HG02571 (cell line): Measurements from ENCODE around the gene GRIK4.
"Not testable (repeated sequence)": the region's sequence is repeated elsewhere in the genome, so short reads cannot be mapped to it uniquely, and the experiment has no call there.

Experiments
- ATAC-seq: cut with Tn5 transposase; IDR thresholded peaks from one replicate; pipeline ENCODE4 v1.9.1; 2021; ENCODE audit warnings: mild to moderate bottlenecking, moderate library complexity; ENCODE audit not compliant: unreplicated experiment

GRIK4 gene

DNA sequence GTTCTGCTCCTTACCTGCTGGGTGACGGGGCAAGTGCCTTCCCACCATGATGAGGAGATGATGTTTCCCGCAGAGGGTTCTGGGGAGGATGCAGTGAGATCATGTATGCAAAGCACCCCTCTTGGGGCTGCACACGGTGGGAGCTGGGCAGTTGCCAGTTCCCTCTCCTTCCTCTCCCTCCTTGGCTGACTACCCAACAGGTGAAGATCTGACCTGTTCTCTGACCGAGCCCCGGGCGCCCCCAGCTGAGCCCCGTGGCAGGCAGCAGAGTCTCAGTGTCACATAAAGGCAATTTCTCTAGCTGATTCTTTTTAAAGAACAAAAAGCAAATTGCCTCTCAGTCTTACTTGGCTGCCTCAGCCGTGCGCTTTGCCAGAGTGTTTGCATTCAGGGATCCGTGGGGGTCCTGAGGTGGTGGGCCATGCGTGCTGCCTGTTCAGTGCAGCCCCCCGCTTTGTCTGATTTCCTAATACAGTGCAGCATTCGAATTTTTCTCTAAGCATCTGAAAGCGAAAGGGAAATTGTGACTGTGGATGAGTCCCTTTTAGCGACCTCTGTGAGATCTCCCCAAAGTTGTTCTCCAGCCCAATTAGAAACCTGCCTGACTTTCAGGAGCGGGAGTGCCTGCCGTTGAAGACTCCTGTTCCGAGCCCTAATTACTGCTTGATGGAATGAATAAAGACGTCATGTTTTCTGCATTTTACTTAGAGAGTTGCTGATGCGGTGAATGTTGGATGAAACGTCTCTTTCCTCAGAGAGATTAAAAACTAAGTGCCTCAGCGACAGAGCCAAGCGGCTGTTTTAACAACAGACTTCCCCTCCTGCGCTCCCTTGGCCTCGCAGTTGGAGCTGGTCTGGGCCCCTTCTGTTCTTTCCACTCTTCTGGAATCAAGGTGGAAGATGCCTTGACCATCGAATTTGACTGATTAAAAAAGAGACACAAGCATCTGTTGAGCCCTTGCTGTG, 86.0 kb downstream of the GRIK4 start:
- ATAC-seq, result no peak

DNA sequence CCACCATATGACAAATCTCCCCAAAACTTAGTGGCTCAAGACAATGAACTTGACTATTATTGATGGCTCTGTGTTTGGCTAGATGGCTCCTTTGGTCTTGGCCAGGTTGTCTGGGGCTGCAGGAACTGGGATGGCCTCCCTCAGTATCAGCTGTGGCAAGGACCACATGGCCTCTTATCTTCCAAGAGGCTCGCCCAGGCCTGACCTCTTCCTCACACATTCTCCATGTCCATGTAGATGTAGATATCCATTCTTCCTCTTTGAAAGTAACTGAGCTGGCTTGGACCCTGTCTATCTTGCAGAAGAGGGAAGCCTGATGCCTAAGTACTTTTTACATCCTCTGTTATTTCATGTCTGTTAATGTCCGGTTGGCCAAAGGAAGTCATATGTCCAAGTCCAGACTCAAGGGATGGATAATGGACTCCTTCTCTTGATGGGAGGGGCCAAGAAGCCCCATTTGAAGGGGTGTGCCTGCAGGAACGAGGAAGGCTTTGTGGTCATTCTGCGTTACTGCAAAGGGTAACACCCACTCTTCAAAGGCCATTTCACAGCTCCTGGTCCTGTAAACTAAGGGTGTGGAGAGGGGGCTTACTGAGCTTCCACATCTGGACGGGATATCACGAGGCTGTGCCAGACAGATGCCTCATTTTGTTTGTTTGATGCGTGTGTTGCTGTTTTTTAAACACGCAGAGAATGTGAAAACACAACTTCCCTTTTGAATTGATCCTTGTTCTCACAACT, 87.1 kb downstream of the GRIK4 start:
- ATAC-seq, result no peak

DNA sequence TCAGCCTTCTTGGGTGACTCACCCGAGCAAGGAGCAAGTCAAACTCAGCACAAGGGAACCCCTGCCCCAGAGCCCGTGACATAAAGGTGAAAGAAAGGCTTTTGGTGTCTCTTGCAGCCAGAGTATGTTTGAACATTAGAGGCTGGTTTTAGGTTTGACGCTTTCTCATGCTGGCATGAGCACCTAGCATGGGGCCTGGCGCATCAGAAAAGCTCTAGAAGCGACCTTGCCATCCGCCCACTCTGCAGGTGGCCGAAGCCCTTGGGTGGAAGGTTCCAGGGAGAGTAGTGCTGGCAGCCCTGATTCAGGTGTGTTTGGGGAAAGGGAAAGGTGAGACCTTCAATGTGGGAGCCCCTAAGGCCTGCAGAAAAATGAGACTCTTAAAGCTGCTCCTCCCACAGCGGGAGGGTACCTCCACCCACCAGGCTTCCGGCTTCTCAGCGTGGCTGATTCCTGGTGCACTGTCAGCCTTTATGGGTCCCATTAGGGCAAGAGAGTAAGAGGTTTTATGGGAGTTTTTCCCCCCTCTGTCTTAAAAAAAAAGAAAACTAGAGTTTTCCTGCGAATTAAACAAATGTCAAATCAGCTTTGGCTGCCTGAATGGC, 88.4 kb downstream of the GRIK4 start:
- no peak for ATAC-seq

DNA sequence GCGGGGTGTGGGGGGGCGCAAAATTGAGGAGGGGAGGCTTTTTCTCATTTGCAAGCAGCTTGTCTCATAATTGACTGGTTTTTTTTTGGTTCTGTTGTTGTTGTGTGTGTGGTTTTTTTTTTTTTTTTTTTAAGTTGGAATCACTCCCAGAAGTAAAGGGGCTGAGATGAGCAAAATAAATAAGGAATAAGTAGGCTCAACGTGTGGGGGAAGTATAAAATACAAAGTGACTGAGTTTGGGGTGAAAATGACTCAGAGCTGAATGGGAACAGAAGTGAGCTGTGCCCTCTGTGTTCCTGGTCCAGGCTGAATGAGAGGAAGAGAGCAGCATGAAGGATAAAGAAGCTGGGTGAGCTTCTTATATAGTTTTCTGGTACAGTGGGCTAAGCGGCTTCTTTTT, 90.0 kb downstream of the GRIK4 start:
- no peak for ATAC-seq

DNA sequence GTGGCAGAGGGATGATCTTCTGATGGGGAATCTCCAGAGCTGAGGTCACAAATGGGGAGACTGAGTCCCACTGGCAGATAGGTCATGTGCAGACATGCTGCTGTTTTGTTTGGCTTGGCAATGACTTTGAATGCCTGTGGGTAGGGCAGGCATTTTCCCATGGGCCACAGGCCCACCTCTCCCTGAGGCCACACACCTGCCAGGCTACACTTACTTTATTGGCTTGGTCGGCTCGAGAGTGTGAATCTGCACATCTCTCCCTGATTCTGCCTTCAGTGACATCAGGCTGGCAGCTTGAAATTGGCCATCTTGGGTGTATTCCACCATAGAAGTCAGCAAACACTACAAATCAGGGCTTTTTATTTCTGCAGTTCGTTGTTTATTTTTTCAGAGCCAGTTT, 91.5 kb downstream of the GRIK4 start:
- no peak for ATAC-seq

DNA sequence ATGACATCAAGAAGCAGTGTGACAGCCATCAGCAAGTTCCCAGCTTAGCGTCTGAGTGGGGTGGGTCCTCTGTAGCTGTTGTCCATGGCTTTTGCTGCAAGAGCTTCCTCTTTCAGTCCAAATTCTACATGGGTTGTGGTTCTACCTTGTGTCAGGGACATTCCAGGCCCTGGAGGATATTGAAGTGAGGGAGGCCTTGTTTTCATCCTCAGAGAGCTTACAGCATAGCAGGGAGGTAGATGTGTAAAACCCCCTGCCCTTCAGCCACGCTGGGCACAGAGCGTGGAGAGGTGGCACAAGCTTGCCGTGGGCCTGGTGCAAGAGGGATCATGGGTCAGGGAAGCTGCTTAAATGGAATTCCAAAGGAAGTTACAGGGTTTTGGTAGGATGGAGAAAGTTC, 93.9 kb downstream of the GRIK4 start:
- ATAC-seq, result no peak

DNA sequence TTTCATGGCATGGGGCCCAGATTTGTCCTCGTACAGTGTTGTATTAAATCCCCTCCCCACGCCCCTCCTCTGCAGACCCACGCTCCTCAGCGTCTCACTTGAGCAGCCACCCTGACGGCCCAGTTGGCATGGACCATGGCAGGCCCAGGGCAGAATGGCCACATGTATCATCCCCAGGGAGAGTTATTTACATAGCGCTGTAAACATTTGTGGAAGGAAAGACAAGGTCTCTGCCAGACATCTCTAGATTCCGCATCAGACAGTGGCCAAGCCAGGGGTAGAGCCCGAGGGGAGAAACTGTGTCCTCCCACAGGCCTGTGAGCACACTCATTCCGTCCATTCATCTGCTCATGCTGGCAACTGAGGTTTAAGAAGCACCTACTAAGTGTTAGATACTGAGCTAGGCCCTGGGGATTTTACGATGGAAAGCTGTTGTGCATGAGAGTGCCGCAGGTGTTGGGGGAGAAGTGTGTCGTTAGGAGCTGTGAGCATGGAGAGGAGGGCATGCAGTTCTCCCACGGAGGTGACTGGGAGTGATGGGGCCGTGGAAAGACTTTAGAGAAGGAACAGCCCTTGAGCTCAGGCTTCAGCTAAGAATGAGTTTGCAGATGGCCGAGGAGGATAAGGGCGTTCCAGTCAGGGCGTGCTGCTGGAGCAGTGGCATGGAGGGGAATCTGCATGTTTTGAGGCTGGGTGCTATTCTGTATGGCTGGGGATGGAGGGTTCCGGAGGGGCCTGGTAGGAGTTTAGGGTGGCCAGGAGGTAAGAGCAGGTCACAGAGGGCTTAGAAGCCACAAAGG, 94.9 kb downstream of the GRIK4 start:
- no peak for ATAC-seq

DNA sequence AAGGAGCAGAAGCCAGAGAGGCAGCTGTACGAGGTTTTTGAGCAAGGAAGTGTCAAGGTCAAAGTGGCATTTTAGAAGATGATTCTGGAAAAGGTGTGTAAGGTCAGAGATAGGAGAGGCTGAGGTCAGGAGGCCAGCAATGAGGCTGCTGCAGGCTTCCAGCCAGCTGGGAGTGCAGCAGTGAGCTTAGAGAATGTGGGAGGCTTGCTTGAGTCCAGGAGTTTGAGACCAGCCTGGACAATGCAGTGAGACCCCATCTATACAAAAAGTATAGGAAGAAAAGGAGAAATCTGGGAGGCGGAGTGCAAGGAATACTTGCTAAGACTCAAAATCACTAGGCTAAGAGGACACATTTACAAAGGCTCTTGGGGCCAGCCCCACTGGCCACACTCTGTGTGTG, 96.5 kb downstream of the GRIK4 start:
- no peak for ATAC-seq

DNA sequence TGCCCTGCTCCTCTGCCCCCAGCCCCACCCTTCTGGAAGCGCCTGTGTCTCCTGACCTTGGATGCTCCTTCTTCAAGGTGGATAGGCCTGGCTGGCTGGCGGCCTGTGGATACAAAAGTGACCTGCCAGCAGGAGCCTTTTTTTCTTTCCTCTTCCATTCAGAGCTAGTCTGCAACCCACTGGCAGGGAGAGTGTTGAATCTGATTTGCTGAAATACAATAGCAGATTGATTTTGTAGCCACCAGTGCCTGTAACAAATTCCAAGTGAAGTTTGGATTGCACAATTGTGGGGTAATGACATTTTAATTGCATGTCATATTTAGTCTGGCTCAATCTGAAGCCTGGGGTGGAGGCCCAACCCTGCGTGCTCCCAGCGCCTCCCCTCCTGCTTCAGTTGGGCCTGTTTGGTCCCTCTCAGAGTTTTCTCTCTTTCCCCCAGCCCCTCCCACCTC, 97.2 kb downstream of the GRIK4 start:
- ATAC-seq, result no peak

DNA sequence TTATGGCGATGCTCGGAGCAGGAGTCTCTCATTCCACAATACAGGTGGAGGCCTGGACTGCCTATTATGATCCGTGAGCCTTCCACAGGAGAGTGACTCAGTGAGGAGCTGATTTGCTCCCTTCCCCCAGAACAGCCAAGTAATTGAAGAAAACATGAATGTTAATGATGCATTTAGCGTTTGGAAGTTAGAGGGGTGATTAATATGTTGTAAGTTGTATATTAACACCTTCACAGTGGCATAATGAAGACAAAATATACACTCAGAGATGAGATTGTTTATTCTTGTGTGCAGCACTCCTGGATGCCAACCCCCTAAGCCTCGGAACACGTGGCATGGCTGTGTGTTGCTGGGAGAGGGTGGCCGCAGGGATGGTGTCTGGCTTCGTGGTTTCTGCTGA, 98.6 kb downstream of the GRIK4 start:
- ATAC-seq, result no peak

DNA sequence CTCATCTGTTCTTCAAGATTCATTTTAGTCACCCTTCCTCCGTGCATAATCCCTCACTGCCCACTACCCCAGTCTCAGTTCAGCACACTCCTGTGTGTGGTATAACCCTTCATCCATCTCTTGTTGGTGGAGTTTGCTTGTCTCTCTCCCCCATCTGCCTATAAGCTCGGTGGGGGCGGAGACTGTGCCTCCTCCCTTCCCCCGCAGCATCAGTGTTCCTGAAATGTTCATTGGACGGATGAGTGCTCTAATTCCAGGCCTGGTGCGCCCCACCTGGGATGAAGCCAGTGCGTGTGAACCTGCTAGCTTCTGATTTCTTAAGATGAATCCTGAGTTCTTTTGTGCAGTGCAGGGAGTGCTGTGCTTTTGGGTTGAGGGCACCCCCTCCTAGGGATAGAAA, 100.0 kb downstream of the GRIK4 start:
- no peak for ATAC-seq

DNA sequence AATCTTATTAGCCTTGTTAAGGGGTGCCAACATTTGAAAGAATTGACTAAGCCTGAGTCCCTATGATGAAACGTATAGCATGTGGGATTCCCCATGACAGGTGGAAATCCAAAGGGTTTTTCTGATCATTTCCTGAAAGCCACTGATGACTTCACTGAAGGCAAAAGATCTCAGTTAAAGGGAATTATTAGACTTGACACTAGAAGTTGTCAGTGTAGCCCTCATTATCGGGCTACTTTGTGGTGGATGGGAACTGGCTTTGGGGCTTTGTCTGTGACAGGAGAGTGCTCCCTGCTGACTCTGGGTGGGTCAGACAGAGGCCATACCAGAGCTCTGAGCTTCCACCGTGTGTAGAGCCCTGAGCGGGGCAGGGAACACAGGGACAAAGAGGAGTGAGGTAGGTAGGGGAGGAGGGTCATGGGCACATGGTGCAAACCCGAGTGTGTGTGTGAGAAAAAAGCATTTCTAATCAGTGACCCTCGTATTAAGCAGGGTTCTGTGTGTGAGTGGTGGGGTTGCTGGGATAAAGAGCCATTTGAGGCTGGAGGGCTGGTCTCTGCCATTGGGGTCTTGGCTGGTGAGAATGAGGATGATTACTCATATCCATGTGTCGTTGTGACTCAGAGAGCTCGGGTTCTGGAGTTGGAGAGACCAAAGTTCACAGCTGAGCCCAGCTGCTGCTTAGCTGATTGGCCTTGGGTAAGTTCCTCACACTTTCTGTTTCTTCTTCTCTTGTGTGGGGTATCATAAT, 101.1 kb downstream of the GRIK4 start:
- peak; percentile 90 for ATAC-seq

DNA sequence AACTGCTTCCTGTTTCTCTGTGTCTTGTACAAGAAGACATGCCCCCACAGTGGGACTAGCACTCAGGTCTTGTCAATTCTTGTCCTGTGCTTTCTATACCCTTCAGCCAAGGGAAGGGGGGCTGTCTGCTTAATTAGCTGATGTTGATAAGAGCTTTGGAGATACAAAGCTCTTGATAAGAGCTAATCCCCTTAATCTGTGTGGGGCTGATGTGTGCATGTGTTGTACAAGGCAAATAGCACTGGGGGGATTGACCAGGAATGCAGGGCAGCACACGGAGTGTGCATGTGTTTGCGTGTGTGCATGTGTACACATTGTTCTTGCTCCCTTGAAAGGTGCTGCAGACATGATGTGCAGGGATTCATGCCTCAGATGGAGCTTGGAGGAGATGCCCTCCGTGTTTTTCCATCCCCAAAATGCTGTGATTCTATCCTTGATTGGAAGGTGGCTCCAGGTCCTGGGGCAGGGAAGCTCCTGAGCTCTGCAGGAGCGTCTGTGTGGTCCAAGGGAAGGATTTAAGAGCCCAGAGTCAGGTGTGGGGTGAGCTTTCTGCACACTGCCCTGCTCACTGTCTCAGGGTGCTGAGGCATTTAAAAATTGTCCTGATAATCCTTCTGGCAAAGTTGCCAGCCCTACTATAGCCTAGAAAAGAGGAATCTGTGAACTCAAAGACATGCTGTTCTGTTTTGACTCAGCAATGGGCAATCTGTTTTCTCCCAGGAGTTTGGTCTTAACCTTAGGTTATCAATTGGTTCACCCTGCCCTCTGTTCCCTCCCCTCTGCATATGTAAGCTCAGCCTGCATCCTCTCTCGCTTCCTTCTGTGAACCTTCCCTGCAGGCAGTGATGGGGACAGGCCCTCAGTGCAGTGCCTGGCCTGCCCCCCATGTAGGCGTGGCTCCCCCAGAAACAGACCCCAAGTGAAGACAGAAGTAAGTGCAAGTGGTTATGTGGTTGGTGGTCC, 102.0 kb downstream of the GRIK4 start:
- ATAC-seq, result peak; percentile 64

DNA sequence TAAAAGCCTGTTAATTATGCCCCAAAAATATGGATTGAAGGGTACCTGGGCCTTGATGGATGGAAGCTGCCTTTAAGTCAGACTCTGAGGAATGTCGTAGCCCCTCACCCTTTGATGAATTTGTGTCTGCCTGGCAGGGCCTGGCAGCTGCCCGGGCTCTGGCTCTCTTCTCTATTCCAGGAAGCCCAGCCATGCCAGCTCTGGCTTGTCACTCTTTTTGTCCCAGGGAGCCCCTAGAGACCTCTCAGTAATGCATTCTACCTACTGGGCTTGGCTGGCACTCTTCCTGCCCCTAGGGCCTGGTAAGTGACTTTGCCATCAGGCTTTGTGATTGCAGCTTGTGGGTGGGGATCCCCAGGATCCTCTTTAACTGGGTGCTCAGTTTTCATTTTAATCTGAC, 103.8 kb downstream of the GRIK4 start:
- ATAC-seq, result no peak

DNA sequence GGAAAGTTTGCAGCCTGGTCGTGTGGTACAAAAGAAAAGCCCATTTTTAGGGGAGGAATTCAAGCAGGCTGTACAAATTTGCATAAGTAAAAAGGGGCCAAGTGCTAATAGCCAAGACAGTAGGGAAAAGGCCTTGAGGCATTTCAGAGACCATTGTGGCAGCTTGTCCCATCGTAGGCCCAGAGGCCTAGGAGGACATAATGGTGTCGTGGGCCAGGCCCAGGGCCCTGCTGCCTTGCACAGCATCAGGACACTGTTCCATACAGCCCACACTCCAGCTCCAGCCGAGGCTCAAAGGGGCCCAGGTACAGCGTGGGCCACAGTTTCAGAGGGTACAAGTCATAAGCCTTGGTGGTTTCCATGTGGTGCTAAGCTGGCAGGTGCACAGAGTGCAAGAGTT, 106.9 kb downstream of the GRIK4 start:
- no peak for ATAC-seq

DNA sequence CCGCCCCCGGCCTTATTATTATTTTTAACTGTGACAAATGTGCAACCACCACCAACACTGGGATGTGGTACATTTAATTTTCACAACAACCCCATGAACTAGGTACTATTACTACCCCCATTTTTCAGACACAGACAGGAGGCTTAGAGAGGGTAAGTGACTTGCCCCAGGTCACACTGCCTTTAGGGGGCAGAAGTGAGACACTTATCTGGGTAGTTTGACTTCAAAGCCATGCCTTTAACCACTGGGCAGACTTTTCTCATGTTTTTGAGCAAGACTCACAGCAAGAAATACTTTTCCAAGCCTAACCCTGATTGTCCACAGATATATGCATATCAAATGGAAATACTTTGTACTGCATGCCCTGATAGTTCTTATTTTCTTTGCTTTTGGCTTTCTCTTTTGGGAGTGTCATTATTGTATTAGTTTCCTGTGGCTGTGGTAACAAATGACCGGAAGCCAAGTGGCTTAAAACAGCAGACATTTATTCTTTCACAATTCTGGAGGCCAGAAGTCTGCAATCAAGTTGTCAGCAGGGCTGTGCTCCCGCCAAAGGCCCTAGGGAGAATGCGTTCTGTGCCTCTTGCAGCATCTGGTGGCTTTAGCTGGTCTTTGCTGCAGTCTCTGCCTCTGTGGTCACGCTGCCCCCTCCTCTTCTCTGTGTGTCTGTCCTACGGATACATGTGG, 110.8 kb downstream of the GRIK4 start:
- no peak for ATAC-seq

DNA sequence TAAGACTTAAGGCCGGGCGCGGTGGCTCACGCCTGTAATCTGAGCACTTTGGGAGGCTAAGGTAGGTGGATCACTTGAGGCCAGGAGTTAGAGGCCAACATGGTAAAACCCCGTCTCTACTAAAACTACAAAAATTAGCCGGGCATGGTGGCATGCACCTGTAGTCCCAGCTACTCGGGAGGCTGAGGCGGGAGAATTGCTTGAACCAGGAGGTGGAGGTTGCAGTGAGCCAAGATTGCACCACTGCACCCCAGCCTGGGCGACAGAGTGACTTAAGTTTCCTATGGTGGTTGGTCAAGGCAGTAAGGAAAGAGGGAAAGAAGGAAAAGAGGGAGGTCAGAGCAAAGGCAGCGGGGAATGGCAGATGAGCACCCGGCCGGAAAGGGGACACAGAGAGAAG, 113.4 kb downstream of the GRIK4 start:
- not testable (repeated sequence) for ATAC-seq

DNA sequence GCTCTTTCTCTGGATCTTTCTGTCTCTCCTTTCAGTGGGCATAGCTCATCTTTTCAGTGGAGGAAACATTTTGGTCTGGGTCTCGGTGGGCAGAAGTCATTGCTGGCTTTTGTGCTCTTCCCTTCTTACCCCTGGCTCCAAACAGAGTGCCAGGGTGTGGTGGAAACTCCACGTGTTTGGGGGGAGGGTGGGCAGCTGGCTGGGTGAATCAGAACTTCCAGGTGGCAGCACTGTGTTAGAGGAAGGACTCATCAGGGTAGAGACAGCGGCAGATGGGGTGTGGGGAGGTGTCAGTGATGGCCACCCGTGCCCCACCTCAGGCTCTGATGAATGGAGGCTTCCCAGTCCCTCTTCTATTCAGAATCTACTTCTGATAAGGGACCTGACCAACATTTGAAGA, 114.0 kb downstream of the GRIK4 start:
- no peak for ATAC-seq
